ENCODE results near the gene CTSS. TPM values are rescaled to one million over a fixed set of nuclear protein-coding genes. Genes with fewer than 3 reads are reported as not detected.

Gene CTSS
- total and polyA plus RNA-seq, 8 donors = 21.1 to 473 (median 27.6) TPM

GRCh38 chr1:150695561-150695960 lies 70.0 kb downstream of the CTSS start:
- peaks cover 7 to 30% of the 10 kb centered on the region in 2 donors for H3K36me3 ChIP-seq
- no peak overlapping the region for H3K27ac ChIP-seq
- intact Hi-C loops (cut with DNase I) = no loop called here
- H3K9me3 ChIP-seq = no peaks in the 10 kb centered on the region
- H3K4me1 ChIP-seq = peaks cover 10 to 30% of the 10 kb centered on the region in 2 donors
- ATAC-seq (no peak), DNase-seq (no peak)
- no peak for TF ChIP-seq CTCF (IDR thresholded peaks at IDR 0.05)
- H3K4me3 ChIP-seq = peak overlapping the region in 1 of 2 donors; percentile 59
- H3K27me3 ChIP-seq = no peaks in the 10 kb centered on the region

- intact Hi-C loops (cut with DNase I) = no loop called here
- peaks cover 7 to 40% of the 10 kb centered on the region in 2 donors for H3K36me3 ChIP-seq
- H3K9me3 ChIP-seq = no peaks in the 10 kb centered on the region
- no peak for DNase-seq
- H3K4me1 ChIP-seq = peaks cover 7 to 27% of the 10 kb centered on the region in 2 donors
- H3K27ac ChIP-seq = no peak overlapping the region
- H3K27me3 ChIP-seq = no peaks in the 10 kb centered on the region
- no peak for ATAC-seq
- TF ChIP-seq CTCF (IDR thresholded peaks at IDR 0.05) = no peak
- no peak overlapping the region for H3K4me3 ChIP-seq
Measured at GRCh38 chr1:150692720-150693119, 72.9 kb downstream of the CTSS start.

- no peak for ATAC-seq
- intact Hi-C loops (cut with DNase I) = no loop called here
- H3K27ac ChIP-seq = no peak overlapping the region
- no peaks in the 10 kb centered on the region for H3K27me3 ChIP-seq
- DNase-seq = no peak
- no peak for TF ChIP-seq CTCF (IDR thresholded peaks at IDR 0.05)
- peaks cover 0 to 6% of the 10 kb centered on the region in 2 donors for H3K4me1 ChIP-seq
- no peaks in the 10 kb centered on the region for H3K9me3 ChIP-seq
- H3K4me3 ChIP-seq = no peak overlapping the region
- H3K36me3 ChIP-seq = peaks cover 7 to 35% of the 10 kb centered on the region in 2 donors
Measured at GRCh38 chr1:150688763-150689162, 76.8 kb downstream of the CTSS start.

- ATAC-seq (no peak), DNase-seq (no peak)
- no peaks in the 10 kb centered on the region for H3K4me1 ChIP-seq
- no peaks in the 10 kb centered on the region for H3K27me3 ChIP-seq
- no peak for TF ChIP-seq CTCF (IDR thresholded peaks at IDR 0.05)
- H3K36me3 ChIP-seq = peaks cover 0 to 22% of the 10 kb centered on the region in 2 donors
- intact Hi-C loops (cut with DNase I) = no loop called here
- H3K27ac ChIP-seq = no peak overlapping the region
- no peaks in the 10 kb centered on the region for H3K9me3 ChIP-seq
- H3K4me3 ChIP-seq = no peak overlapping the region
Measured at GRCh38 chr1:150686275-150686674, 79.3 kb downstream of the CTSS start.

- TF ChIP-seq CTCF (IDR thresholded peaks at IDR 0.05) = no peak
- intact Hi-C loops (cut with DNase I) = no loop called here
- H3K27me3 ChIP-seq = no peaks in the 10 kb centered on the region
- no peak overlapping the region for H3K27ac ChIP-seq
- H3K9me3 ChIP-seq = no peaks in the 10 kb centered on the region
- no peak for ATAC-seq
- peaks cover 0 to 19% of the 10 kb centered on the region in 2 donors for H3K36me3 ChIP-seq
- no peak overlapping the region for H3K4me3 ChIP-seq
- DNase-seq = no peak
- no peaks in the 10 kb centered on the region for H3K4me1 ChIP-seq
Measured at GRCh38 chr1:150683914-150684313, 81.7 kb downstream of the CTSS start.

Other genes starting within 250 kb of the CTSS start
- 10 to 100 TPM; 52.9 to 76.0 TPM for gene ADAMTSL4, start 216.4 kb downstream of the CTSS start, total RNA-seq
- 10 to 100 TPM; 13.0 to 25.7 (median 19.5) TPM for gene ADAMTSL4, start 216.4 kb downstream of the CTSS start, polyA plus RNA-seq (ENCODE audit: insufficient read length in 6 of 6)
- gene MCL1, start 186.2 kb downstream of the CTSS start, total RNA-seq = 100 to 1,000 TPM; 266 to 280 TPM
- gene MCL1, start 186.2 kb downstream of the CTSS start, polyA plus RNA-seq (ENCODE audit: insufficient read length in 6 of 6) = 100 to 1,000 TPM; 114 to 260 (median 173) TPM
- gene ENSA, start 136.2 kb downstream of the CTSS start, total RNA-seq = 100 to 1,000 TPM; 181 to 199 TPM
- gene ENSA, start 136.2 kb downstream of the CTSS start, polyA plus RNA-seq (ENCODE audit: insufficient read length in 6 of 6) = 100 to 1,000 TPM; 180 to 218 (median 210) TPM
- gene GOLPH3L, start 68.6 kb downstream of the CTSS start, total RNA-seq = 10 to 100 TPM; 28.1 to 38.2 TPM
- 10 to 100 TPM; 34.3 to 41.7 (median 39.6) TPM for gene GOLPH3L, start 68.6 kb downstream of the CTSS start, polyA plus RNA-seq (ENCODE audit: insufficient read length in 6 of 6)
- 1 to 10 TPM in 1 of 2 donors, under 1 TPM in 1; 0.38 to 2.5 TPM for gene HORMAD1, start 44.9 kb downstream of the CTSS start, total RNA-seq
- under 1 TPM in 3 of 6 donors, not detected in 3; 0.15 to 0.38 (median 0.17) TPM for gene HORMAD1, start 44.9 kb downstream of the CTSS start, polyA plus RNA-seq (ENCODE audit: insufficient read length in 6 of 6)
- 10 to 100 TPM; 19.9 to 54.5 TPM for gene CTSK, start 42.5 kb upstream of the CTSS start, total RNA-seq
- 10 to 100 TPM; 28.7 to 46.8 (median 36.0) TPM for gene CTSK, start 42.5 kb upstream of the CTSS start, polyA plus RNA-seq (ENCODE audit: insufficient read length in 6 of 6)
- 10 to 100 TPM; 42.9 to 49.8 TPM for gene ARNT, start 110.8 kb upstream of the CTSS start, total RNA-seq
- 10 to 100 TPM; 75.9 to 88.0 (median 79.7) TPM for gene ARNT, start 110.8 kb upstream of the CTSS start, polyA plus RNA-seq (ENCODE audit: insufficient read length in 6 of 6)
- not detected for gene CTXND2, start 121.4 kb upstream of the CTSS start, total RNA-seq
- under 1 TPM in 1 of 6 donors, not detected in 5; 0.15 TPM for gene CTXND2, start 121.4 kb upstream of the CTSS start, polyA plus RNA-seq (ENCODE audit: insufficient read length in 6 of 6)
- 10 to 100 TPM; 33.1 to 49.7 TPM for gene SETDB1, start 160.6 kb upstream of the CTSS start, total RNA-seq
- gene SETDB1, start 160.6 kb upstream of the CTSS start, polyA plus RNA-seq (ENCODE audit: insufficient read length in 6 of 6) = 10 to 100 TPM; 83.6 to 96.6 (median 91.9) TPM
- gene CERS2, start 209.1 kb upstream of the CTSS start, total RNA-seq = 100 to 1,000 TPM; 325 to 359 TPM
- gene CERS2, start 209.1 kb upstream of the CTSS start, polyA plus RNA-seq (ENCODE audit: insufficient read length in 6 of 6) = 100 to 1,000 TPM; 213 to 272 (median 251) TPM
- 1 to 10 TPM; 1.1 to 2.4 TPM for gene ANXA9, start 216.5 kb upstream of the CTSS start, total RNA-seq
- gene ANXA9, start 216.5 kb upstream of the CTSS start, polyA plus RNA-seq (ENCODE audit: insufficient read length in 6 of 6) = 10 to 100 TPM in 4 of 6 donors, 1 to 10 TPM in 2; 9.8 to 11.1 (median 10.2) TPM
- 10 to 100 TPM; 26.0 to 32.9 TPM for gene MINDY1, start 241.1 kb upstream of the CTSS start, total RNA-seq
- 10 to 100 TPM; 42.4 to 53.8 (median 47.4) TPM for gene MINDY1, start 241.1 kb upstream of the CTSS start, polyA plus RNA-seq (ENCODE audit: insufficient read length in 6 of 6)
- gene PRUNE1, start 242.7 kb upstream of the CTSS start, total RNA-seq = 10 to 100 TPM; 15.1 to 18.1 TPM
- 10 to 100 TPM; 38.4 to 42.7 (median 38.8) TPM for gene PRUNE1, start 242.7 kb upstream of the CTSS start, polyA plus RNA-seq (ENCODE audit: insufficient read length in 6 of 6)